ENCODE results near the gene ZNF286A.

DNA sequence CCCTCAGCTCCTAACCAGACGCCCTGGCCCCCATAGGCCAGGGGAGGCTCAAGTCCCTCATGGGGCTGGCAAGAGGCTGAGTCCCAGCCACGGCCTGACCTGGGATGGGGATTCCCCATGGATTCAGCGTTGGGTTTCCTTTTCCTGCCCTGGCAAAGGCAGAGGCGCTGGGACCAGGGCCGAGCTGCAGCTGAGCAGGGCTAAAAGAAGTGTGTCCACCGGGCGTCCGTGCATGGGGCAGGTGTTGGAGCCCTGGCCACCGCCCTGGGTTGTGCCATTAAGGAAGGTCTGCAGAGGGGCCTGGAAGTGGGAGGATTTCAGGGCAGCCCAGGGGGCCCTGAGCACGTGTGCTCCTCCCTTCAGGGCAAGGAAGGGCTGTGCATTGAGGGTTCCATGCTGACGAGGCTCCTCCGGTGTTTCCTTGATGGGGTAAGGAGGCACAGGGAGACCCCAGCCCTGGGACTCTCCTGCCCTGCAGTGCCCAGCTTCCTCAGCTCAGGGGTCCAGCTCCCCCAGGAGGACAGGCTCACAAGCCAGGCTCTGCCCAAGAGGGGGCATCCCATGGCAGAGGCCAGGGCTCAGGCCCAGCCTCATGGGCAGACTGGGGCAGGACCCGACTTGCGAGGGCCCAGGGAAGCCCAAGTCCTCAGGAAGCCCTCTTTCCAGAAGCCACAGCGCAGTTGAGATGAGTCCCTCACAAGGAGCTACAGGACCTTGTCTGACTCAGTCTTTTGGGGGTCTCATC, 42.7 kb downstream of the ZNF286A start:
- TF ChIP-seq POLR2A (IDR thresholded peaks at IDR 0.05): no peak
- TF ChIP-seq, protein P1, sequence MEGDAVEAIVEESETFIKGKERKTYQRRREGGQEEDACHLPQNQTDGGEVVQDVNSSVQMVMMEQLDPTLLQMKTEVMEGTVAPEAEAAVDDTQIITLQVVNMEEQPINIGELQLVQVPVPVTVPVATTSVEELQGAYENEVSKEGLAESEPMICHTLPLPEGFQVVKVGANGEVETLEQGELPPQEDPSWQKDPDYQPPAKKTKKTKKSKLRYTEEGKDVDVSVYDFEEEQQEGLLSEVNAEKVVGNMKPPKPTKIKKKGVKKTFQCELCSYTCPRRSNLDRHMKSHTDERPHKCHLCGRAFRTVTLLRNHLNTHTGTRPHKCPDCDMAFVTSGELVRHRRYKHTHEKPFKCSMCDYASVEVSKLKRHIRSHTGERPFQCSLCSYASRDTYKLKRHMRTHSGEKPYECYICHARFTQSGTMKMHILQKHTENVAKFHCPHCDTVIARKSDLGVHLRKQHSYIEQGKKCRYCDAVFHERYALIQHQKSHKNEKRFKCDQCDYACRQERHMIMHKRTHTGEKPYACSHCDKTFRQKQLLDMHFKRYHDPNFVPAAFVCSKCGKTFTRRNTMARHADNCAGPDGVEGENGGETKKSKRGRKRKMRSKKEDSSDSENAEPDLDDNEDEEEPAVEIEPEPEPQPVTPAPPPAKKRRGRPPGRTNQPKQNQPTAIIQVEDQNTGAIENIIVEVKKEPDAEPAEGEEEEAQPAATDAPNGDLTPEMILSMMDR (IDR thresholded peaks at IDR 0.05): no peak
